Measurements from ENCODE around the gene TEX26.

Gene TEX26

GRCh38 chr13:31011901-31012654, 79.6 kb downstream of the TEX26 start:
- DNase-seq (ENCODE audit: low spot score) = no peak

GRCh38 chr13:31012655-31013024, 80.2 kb downstream of the TEX26 start:
- DNase-seq (ENCODE audit: low spot score) = peak; percentile 40

GRCh38 chr13:31014456-31014855, 82.0 kb downstream of the TEX26 start:
- DNase-seq (ENCODE audit: low spot score) = no peak

GRCh38 chr13:31015199-31015598, 82.7 kb downstream of the TEX26 start:
- DNase-seq (ENCODE audit: low spot score) = no peak

DNA sequence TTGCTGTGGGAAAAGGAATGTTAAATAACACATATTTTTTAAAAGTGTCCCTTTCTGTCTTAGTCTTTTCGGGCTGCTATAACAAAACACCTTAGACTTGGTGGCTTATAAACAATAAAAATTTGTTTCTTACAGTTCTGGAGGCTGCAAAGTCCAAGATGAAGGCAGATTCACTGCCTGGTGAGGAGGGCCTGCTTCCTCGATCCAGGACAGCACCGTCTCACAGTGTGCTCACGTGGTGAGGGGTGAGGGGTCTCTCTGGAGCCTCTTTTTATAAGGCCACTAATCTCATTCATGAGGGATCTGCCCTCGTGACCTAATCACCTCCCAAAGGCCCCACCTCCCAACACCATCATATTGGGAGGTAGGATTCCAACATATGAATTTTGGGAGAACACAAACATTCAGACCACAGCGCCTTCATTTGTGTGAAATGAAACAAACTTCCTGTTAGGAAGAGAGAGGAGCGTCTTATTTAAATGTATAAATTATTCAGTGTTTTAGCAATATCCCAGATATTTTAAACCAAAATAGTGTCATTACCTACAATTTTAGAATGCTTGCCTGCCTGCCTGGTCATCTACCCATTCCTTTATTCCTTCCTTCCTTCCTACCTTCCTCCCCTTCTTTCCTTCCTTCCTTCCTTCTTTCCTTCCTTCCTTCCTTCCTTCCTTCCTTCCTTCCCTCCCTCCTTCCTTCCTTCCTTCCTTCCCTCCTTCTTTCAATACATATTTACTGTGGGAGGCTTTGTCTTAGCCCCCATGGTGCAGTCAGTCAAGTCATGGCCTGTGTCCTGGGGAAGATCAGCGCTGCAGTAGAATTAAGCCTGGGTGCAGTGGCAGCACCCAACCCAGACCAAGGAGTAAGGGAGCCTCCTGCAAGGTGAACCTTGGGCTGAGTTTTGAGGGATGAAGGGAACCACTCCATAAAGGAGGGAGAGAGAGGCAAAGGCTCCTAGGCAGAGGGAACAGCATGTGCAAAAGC, 84.2 kb downstream of the TEX26 start:
- no peak for DNase-seq (ENCODE audit: low spot score)

DNA sequence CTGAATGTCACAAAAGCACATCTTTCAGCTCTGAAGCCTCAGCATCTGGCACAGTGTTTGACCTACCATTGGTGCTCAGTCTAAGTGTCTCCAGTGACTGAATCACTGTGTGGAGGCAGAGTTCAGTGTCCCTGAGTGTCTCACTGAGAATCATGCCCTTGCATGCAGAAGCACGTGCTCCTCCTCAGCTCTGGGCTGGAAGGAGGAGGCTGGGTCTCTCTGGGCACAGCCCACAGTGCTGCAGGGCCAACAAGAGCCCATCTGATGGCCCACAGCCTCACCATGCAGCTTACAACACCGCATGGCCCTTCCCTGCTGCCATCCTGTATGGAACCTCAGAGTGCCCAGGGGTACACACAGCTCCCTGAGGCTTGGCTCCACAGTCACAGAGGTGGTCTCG, 86.1 kb downstream of the TEX26 start:
- no peak for DNase-seq (ENCODE audit: low spot score)

GRCh38 chr13:31020996-31021395, 88.5 kb downstream of the TEX26 start:
- no peak for DNase-seq (ENCODE audit: low spot score)

- no peak for DNase-seq (ENCODE audit: low spot score)
These were observed 89.9 kb downstream of the TEX26 start for GRCh38 chr13:31022288-31022895.

GRCh38 chr13:31022928-31023530, 90.6 kb downstream of the TEX26 start:
- no peak for DNase-seq (ENCODE audit: low spot score)

Data from COLO829 (cell line).